GM13977 (cell line): ENCODE results near the gene PRDM16.

Experiments
- DNase-seq: peaks from one replicate; pipeline ENCODE4 v3.0.0; 2012; ENCODE audit warnings: low spot score
- CTCF ChIP-seq: IDR thresholded peaks from 2 replicates; pipeline ENCODE4 v1.5.1; 2012; ENCODE audit warnings: mild to moderate bottlenecking, control low read depth; ENCODE audit not compliant: insufficient read depth; ENCODE audit errors: extremely low read depth, missing control alignments
- in situ Hi-C: fragments of 300-500 bp; cut with MboI; formaldehyde crosslinking; loops from one replicate; pipeline ENCODE4 v1.12.0; 2022; ENCODE audit warnings: low sequenced_read_pairs, low pct_unique_long_range_greater_than_20kb, mixed read lengths, inconsistent platforms; ENCODE audit not compliant: unreplicated experiment

PRDM16 gene

GRCh38 chr1:3296826-3297225 is 227.8 kb downstream of the PRDM16 start:
- in situ Hi-C loops = no loop called here
- DNase-seq = no peak
- TF ChIP-seq CTCF = no peak

GRCh38 chr1:3297756-3298155 is 228.8 kb downstream of the PRDM16 start:
- no peak for DNase-seq

GRCh38 chr1:3298197-3298596 is 229.2 kb downstream of the PRDM16 start:
- no peak for DNase-seq
- no peak for TF ChIP-seq CTCF
- in situ Hi-C loops = no loop called here

More at GRCh38 chr1:3297756-3298155, 228.8 kb downstream of the PRDM16 start:
- TF ChIP-seq CTCF = no peak
- in situ Hi-C loops = no loop called here

GRCh38 chr1:3304246-3304645 is 235.2 kb downstream of the PRDM16 start:
- no peak for DNase-seq
- TF ChIP-seq CTCF = no peak
- in situ Hi-C loops = no loop called here

- no peak for TF ChIP-seq CTCF
- in situ Hi-C loops = no loop called here
- DNase-seq = no peak
These were observed 235.7 kb downstream of the PRDM16 start for GRCh38 chr1:3304692-3305091.

GRCh38 chr1:3305156-3305555 is 236.2 kb downstream of the PRDM16 start:
- no peak for TF ChIP-seq CTCF
- DNase-seq = no peak
- in situ Hi-C loops = no loop called here

- DNase-seq = no peak
- TF ChIP-seq CTCF = no peak
- in situ Hi-C loops = no loop called here
These were observed 237.7 kb downstream of the PRDM16 start for GRCh38 chr1:3306583-3307291.
